Karpas-422 (cell line): ENCODE results near the gene SEBOX. TPM values are rescaled to one million over a fixed set of nuclear protein-coding genes. Genes with fewer than 3 reads are reported as not detected.

Experiments used
- DNase-seq: peaks from one replicate; pipeline ENCODE4 v3.0.0-alpha.2; 2015
- H2AFZ ChIP-seq: fragments of 200-600 bp; sonication (generic); 2 replicates; pipeline ENCODE4 v1.6.1; 2014; ENCODE audit warnings: antibody characterized with exemption, low read length, mixed read lengths
- H3K27ac ChIP-seq: fragments of 200-600 bp; sonication (generic); 2 replicates; pipeline ENCODE4 v1.5.1; 2014; ENCODE audit warnings: mild to moderate bottlenecking, low read length, moderate library complexity
- H3K27me3 ChIP-seq: fragments of 200-600 bp; sonication (generic); 2 replicates; pipeline ENCODE4 v1.6.1; 2014; ENCODE audit warnings: low read length, mixed read lengths
- H3K36me3 ChIP-seq: fragments of 200-600 bp; sonication (generic); 2 replicates; pipeline ENCODE4 v1.6.1; 2014; ENCODE audit warnings: low read length, mixed read lengths; ENCODE audit not compliant: insufficient read depth
- H3K4me1 ChIP-seq: fragments of 200-600 bp; sonication (generic); 2 replicates; pipeline ENCODE4 v1.6.1; 2014; ENCODE audit warnings: mild to moderate bottlenecking, low read length, mixed read lengths
- H3K4me2 ChIP-seq: fragments of 200-600 bp; sonication (generic); 2 replicates; pipeline ENCODE4 v1.6.1; 2014; ENCODE audit warnings: low read length, low read depth, mild to moderate bottlenecking; ENCODE audit not compliant: poor library complexity, severe bottlenecking
- H3K4me3 ChIP-seq: fragments of 200-600 bp; sonication (generic); 2 replicates; pipeline ENCODE4 v1.5.1; 2014; ENCODE audit warnings: mild to moderate bottlenecking, antibody characterized with exemption, low read length, mixed read lengths
- H3K79me2 ChIP-seq: fragments of 200-600 bp; sonication (generic); 2 replicates; pipeline ENCODE4 v1.6.1; 2014; ENCODE audit warnings: mild to moderate bottlenecking, low read length, mixed read lengths
- H3K9ac ChIP-seq: fragments of 200-600 bp; sonication (generic); 2 replicates; pipeline ENCODE4 v1.6.0; 2014; ENCODE audit warnings: low read length
- H3K9me2 ChIP-seq: fragments of 200-600 bp; sonication (generic), shearing (Covaris generic); replicated peaks from 2 replicates; pipeline ENCODE4 v1.6.0; 2014; ENCODE audit warnings: mild to moderate bottlenecking, low read length, moderate library complexity; ENCODE audit not compliant: insufficient read depth
- H3K9me3 ChIP-seq: fragments of 300-700, 200-600 bp; sonication (generic); 2 replicates; pipeline ENCODE4 v1.6.1; 2014; ENCODE audit warnings: low read length, mixed read lengths
- H4K20me1 ChIP-seq: fragments of 200-600 bp; sonication (generic); 2 replicates; pipeline ENCODE4 v1.6.1; 2014; ENCODE audit warnings: mild to moderate bottlenecking, antibody characterized with exemption, low read length, low read depth; ENCODE audit not compliant: insufficient read depth
- total RNA-seq: library from RNA; depleted of rRNA; stranded (reverse); fragments of >200 nt; shearing (Covaris generic); gene quantifications from 2 replicates; pipeline ENCODE4 v1.2.3, GENCODE V29; 2014; ENCODE audit warnings: low replicate concordance

Gene SEBOX
- total RNA-seq, 1 experiment from 2014 or later, result not detected

GRCh38 chr17:28330671-28331070 is 34.3 kb downstream of the SEBOX start:
- DNase-seq, result no peak
- H3K4me2 ChIP-seq, result no peak overlapping the region
- no peaks in the 10 kb centered on the region for H3K27me3 ChIP-seq
- H3K9ac ChIP-seq, result no peak overlapping the region
- H2AFZ ChIP-seq, result no peak overlapping the region
- H3K9me2 ChIP-seq, result no peaks in the 10 kb centered on the region
- peaks cover 16% of the 10 kb centered on the region for H3K4me1 ChIP-seq
- H3K36me3 ChIP-seq, result peaks cover 35% of the 10 kb centered on the region
- no peak overlapping the region for H3K27ac ChIP-seq
- H3K79me2 ChIP-seq, result peaks cover 40% of the 10 kb centered on the region
- H3K4me3 ChIP-seq, result no peak overlapping the region
- H3K9me3 ChIP-seq, result no peaks in the 10 kb centered on the region
- H4K20me1 ChIP-seq, result no peaks in the 10 kb centered on the region; the same call in 1 of the 2 replicates

- no peaks in the 10 kb centered on the region; the same call in 1 of the 2 replicates for H4K20me1 ChIP-seq
Observed at GRCh38 chr17:28328325-28328724, 36.7 kb downstream of the SEBOX start.

GRCh38 chr17:28327709-28328108 is 37.3 kb downstream of the SEBOX start:
- DNase-seq, result no peak
- no peaks in the 10 kb centered on the region for H3K27me3 ChIP-seq
- H3K4me1 ChIP-seq, result peaks cover 6% of the 10 kb centered on the region; the same call in 1 of the 2 replicates
- H3K27ac ChIP-seq, result no peak overlapping the region
- no peaks in the 10 kb centered on the region for H3K9me3 ChIP-seq
- no peak overlapping the region for H3K9ac ChIP-seq
- no peak overlapping the region for H3K4me3 ChIP-seq
- no peak overlapping the region for H2AFZ ChIP-seq
- H3K36me3 ChIP-seq, result peaks cover 39% of the 10 kb centered on the region
- no peaks in the 10 kb centered on the region; the same call in 1 of the 2 replicates for H4K20me1 ChIP-seq
- H3K79me2 ChIP-seq, result peaks cover 46% of the 10 kb centered on the region
- no peak overlapping the region for H3K4me2 ChIP-seq
- H3K9me2 ChIP-seq, result no peaks in the 10 kb centered on the region

More at GRCh38 chr17:28328325-28328724, 36.7 kb downstream of the SEBOX start:
- peaks cover 5% of the 10 kb centered on the region for H3K4me1 ChIP-seq
- H3K9me3 ChIP-seq, result no peaks in the 10 kb centered on the region
- no peaks in the 10 kb centered on the region for H3K27me3 ChIP-seq
- H3K4me2 ChIP-seq, result no peak overlapping the region
- no peak for DNase-seq
- peaks cover 35% of the 10 kb centered on the region for H3K36me3 ChIP-seq
- no peak overlapping the region for H2AFZ ChIP-seq
- H3K27ac ChIP-seq, result no peak overlapping the region
- no peaks in the 10 kb centered on the region for H3K9me2 ChIP-seq
- no peak overlapping the region for H3K4me3 ChIP-seq
- H3K9ac ChIP-seq, result no peak overlapping the region
- peaks cover 45% of the 10 kb centered on the region for H3K79me2 ChIP-seq

GRCh38 chr17:28327031-28327607 is 37.9 kb downstream of the SEBOX start:
- Histone ChIP-seq H3K9me2 (no peaks in the 10 kb centered on the region), H3K27ac (no peak overlapping the region), H3K36me3 (peaks cover 39% of the 10 kb centered on the region), H3K79me2 (peaks cover 49% of the 10 kb centered on the region), H3K4me1 (peaks cover 9% of the 10 kb centered on the region; the same call in 1 of the 2 replicates), H4K20me1 (no peaks in the 10 kb centered on the region; the same call in 1 of the 2 replicates), H3K4me3 (no peak overlapping the region), H2AFZ (no peak overlapping the region), H3K4me2 (no peak overlapping the region), H3K27me3 (no peaks in the 10 kb centered on the region), H3K9me3 (no peaks in the 10 kb centered on the region), H3K9ac (no peak overlapping the region)
- no peak for DNase-seq

- Histone ChIP-seq H3K4me1 (peaks cover 14% of the 10 kb centered on the region), H3K9ac (no peak overlapping the region), H3K79me2 (peaks cover 59% of the 10 kb centered on the region), H3K4me3 (no peak overlapping the region), H3K9me3 (no peaks in the 10 kb centered on the region), H3K4me2 (no peak overlapping the region), H3K27me3 (no peaks in the 10 kb centered on the region), H3K36me3 (peaks cover 40% of the 10 kb centered on the region), H3K9me2 (no peaks in the 10 kb centered on the region), H4K20me1 (no peaks in the 10 kb centered on the region; the same call in 1 of the 2 replicates), H3K27ac (no peak overlapping the region), H2AFZ (no peak overlapping the region)
- no peak for DNase-seq
Observed at GRCh38 chr17:28326114-28326513, 38.9 kb downstream of the SEBOX start.

GRCh38 chr17:28325211-28325610 is 39.8 kb downstream of the SEBOX start:
- Histone ChIP-seq H3K9me3 (no peaks in the 10 kb centered on the region), H3K27me3 (no peaks in the 10 kb centered on the region), H3K4me3 (no peak overlapping the region), H3K4me1 (peaks cover 23% of the 10 kb centered on the region), H3K79me2 (peaks cover 68% of the 10 kb centered on the region), H3K27ac (no peak overlapping the region), H3K9me2 (no peaks in the 10 kb centered on the region), H2AFZ (no peak overlapping the region), H3K4me2 (no peak overlapping the region), H3K36me3 (peaks cover 42% of the 10 kb centered on the region), H4K20me1 (no peaks in the 10 kb centered on the region; the same call in 1 of the 2 replicates), H3K9ac (no peak overlapping the region)
- no peak for DNase-seq

- Histone ChIP-seq H3K9me3 (no peaks in the 10 kb centered on the region), H3K9ac (no peak overlapping the region), H3K4me3 (no peak overlapping the region), H3K4me2 (no peak overlapping the region), H3K27me3 (no peaks in the 10 kb centered on the region), H3K4me1 (peaks cover 27% of the 10 kb centered on the region), H3K79me2 (peaks cover 72% of the 10 kb centered on the region), H3K36me3 (peaks cover 42% of the 10 kb centered on the region), H2AFZ (no peak overlapping the region), H4K20me1 (no peaks in the 10 kb centered on the region; the same call in 1 of the 2 replicates), H3K27ac (no peak overlapping the region), H3K9me2 (no peaks in the 10 kb centered on the region)
- no peak for DNase-seq
Observed at GRCh38 chr17:28324781-28325180, 40.2 kb downstream of the SEBOX start.

GRCh38 chr17:28324267-28324745 is 40.7 kb downstream of the SEBOX start:
- peaks cover 27% of the 10 kb centered on the region for H3K4me1 ChIP-seq
- no peaks in the 10 kb centered on the region; the same call in 1 of the 2 replicates for H4K20me1 ChIP-seq
- no peak overlapping the region for H3K27ac ChIP-seq
- no peak overlapping the region for H3K9ac ChIP-seq
- no peak for DNase-seq
- no peaks in the 10 kb centered on the region for H3K27me3 ChIP-seq
- no peak overlapping the region for H3K4me2 ChIP-seq
- H3K4me3 ChIP-seq, result no peak overlapping the region
- no peaks in the 10 kb centered on the region for H3K9me2 ChIP-seq
- peaks cover 77% of the 10 kb centered on the region for H3K79me2 ChIP-seq
- peaks cover 40% of the 10 kb centered on the region for H3K36me3 ChIP-seq
- H3K9me3 ChIP-seq, result no peaks in the 10 kb centered on the region
- H2AFZ ChIP-seq, result no peak overlapping the region
